Lung (tissue), 12 donors: ENCODE results near the gene AGAP1. TPM values are rescaled to one million over a fixed set of nuclear protein-coding genes. Genes with fewer than 3 reads are reported as not detected.

ENCODE experiments used
- ATAC-seq: fragments of 200-7000 bp; cut with Tn5 transposase; one replicate; pipeline ENCODE4 v1.9.1; 2020; ENCODE audit warnings: moderate number of reproducible peaks; ENCODE audit not compliant: insufficient read depth, low FRiP score
- DNase-seq, 3 donors: peaks; one replicate each; pipeline ENCODE4 v3.0.0-alpha.2; 2013 to 2017
- H3K27ac ChIP-seq, 2 donors: one replicate each; pipeline ENCODE4 v1.5.1; 2013; ENCODE audit warnings: mild to moderate bottlenecking in 2 of 2, moderate library complexity in 2 of 2, control low read depth in 1 of 2, inconsistent platforms in 1 of 2, low read depth in 1 of 2, low read length in 1 of 2
- H3K27me3 ChIP-seq, 3 donors: one replicate each; pipeline ENCODE4 v1.5.1; 2013; ENCODE audit warnings: low read length in 2 of 3; ENCODE audit not compliant: control insufficient read depth in 3 of 3, insufficient read depth in 3 of 3
- H3K36me3 ChIP-seq, 4 donors: one replicate each; pipeline ENCODE4 v1.5.1; 2013; ENCODE audit warnings: low read length in 4 of 4, mild to moderate bottlenecking in 1 of 4, moderate library complexity in 1 of 4; ENCODE audit not compliant: control insufficient read depth in 4 of 4, insufficient read depth in 4 of 4
- H3K4me1 ChIP-seq, 5 donors: one replicate each; pipeline ENCODE4 v1.5.1; 2013; ENCODE audit warnings: low read length in 5 of 5, mild to moderate bottlenecking in 2 of 5, moderate library complexity in 1 of 5; ENCODE audit not compliant: control insufficient read depth in 5 of 5, insufficient read depth in 5 of 5
- H3K4me3 ChIP-seq: one replicate; pipeline ENCODE4 v1.5.1; 2013; ENCODE audit warnings: mild to moderate bottlenecking, control low read depth, moderate library complexity
- H3K9ac ChIP-seq, 2 donors: one replicate each; pipeline ENCODE4 v1.5.1; 2013; ENCODE audit warnings: low read length in 2 of 2, control low read depth in 1 of 2; ENCODE audit not compliant: insufficient read depth in 1 of 2
- H3K9me3 ChIP-seq, 4 donors: one replicate each; pipeline ENCODE4 v1.5.1; 2013; ENCODE audit warnings: low read length in 3 of 4, mild to moderate bottlenecking in 1 of 4, moderate library complexity in 1 of 4; ENCODE audit not compliant: control insufficient read depth in 4 of 4, insufficient read depth in 3 of 4
- CTCF ChIP-seq: IDR thresholded peaks from 2 replicates; pipeline ENCODE4 v1.5.1; 2012; ENCODE audit warnings: mild to moderate bottlenecking; ENCODE audit errors: control extremely low read depth, extremely low read depth
- WGBS, 2 donors: extraction: QIAGEN DNeasy Blood & Tissue Kit; methylation state at CpG; one replicate each; pipeline ENCODE4 v1.1.7; 2013; 5-methylcytosine and 5-hydroxymethylcytosine counted together
- polyA plus RNA-seq, 2 donors: library from polyadenylated mRNA; stranded (reverse); fragments of 200-250 nt; gene quantifications; one replicate each; pipeline ENCODE4 v1.2.1, GENCODE V29; 2013
- total RNA-seq, 2 donors: library from RNA; depleted of rRNA in 1 of 2; stranded (reverse); fragments of >200 nt in 1 of 2; gene quantifications; one replicate each; pipeline ENCODE4 v1.2.1, GENCODE V29; 2014 to 2021
- donor health status: control.
- donor health status: control.
- donor health status: Bipolar disorder and iron deficiency.
- donor health status: healthy.
- donor health status: DM: yes; HTN: yes; CAD: no.

AGAP1 gene
- total and polyA plus RNA-seq, 4 donors: 6.6 to 39.4 (median 20.2) TPM

DNA sequence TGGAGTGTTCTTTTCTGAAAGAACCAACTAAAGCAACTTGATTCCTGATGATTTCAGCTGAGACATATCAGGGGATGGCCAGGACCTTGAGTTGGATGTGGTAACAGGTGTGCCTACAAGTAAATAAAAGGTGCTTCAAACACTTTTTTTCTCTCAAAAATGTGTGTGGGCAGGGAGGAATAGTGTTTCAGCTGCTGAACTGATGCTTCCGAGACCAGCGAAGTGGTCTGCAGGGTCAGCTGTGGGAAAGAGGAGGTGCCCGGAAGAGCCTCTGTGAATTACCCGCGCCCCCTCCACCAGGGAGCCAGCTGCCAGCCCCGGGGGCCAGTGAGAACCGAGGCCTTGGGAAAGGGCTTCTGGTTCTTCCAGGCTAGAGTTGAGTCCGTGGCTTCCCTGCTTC, 425.0 kb downstream of the AGAP1 start:
- DNase-seq (no peak), ATAC-seq (no peak)
- Histone ChIP-seq H3K9me3 (peaks cover 0 to 2% (median 0%) of the 10 kb centered on the region in 4 donors), H3K27ac (no peak overlapping the region), H3K36me3 (peaks cover 2 to 10% (median 5%) of the 10 kb centered on the region in 4 donors), H3K4me1 (no peaks in the 10 kb centered on the region), H3K4me3 (no peak overlapping the region), H3K9ac (no peak overlapping the region), H3K27me3 (no peaks in the 10 kb centered on the region)
- no peak for TF ChIP-seq CTCF
- 91 to 95% methylated on average over 8 of the region's 8 CpGs for WGBS, 2 donors

- Histone ChIP-seq H3K4me1 (no peaks in the 10 kb centered on the region), H3K9me3 (peaks cover 0 to 2% (median 0%) of the 10 kb centered on the region in 4 donors), H3K4me3 (no peak overlapping the region), H3K27ac (no peak overlapping the region), H3K36me3 (peaks cover 0 to 7% (median 1%) of the 10 kb centered on the region in 4 donors), H3K9ac (no peak overlapping the region), H3K27me3 (no peaks in the 10 kb centered on the region)
- ATAC-seq: no peak
- DNase-seq: no peak
- WGBS, 2 donors: 94 to 97% methylated on average over 7 of the region's 7 CpGs
- no peak for TF ChIP-seq CTCF
Observed at GRCh38 chr2:235920216-235920865, 426.5 kb downstream of the AGAP1 start.

GRCh38 chr2:235921508-235922191, 427.8 kb downstream of the AGAP1 start:
- Histone ChIP-seq H3K4me1 (no peaks in the 10 kb centered on the region), H3K27me3 (no peaks in the 10 kb centered on the region), H3K4me3 (no peak overlapping the region), H3K36me3 (peaks cover 0 to 7% (median 0%) of the 10 kb centered on the region in 4 donors), H3K27ac (no peak overlapping the region), H3K9ac (no peak overlapping the region), H3K9me3 (peaks cover 0 to 2% (median 0%) of the 10 kb centered on the region in 4 donors)
- no peak for DNase-seq
- TF ChIP-seq CTCF: no peak
- ATAC-seq: no peak
- 86 to 88% methylated on average over 15 of the region's 15 CpGs for WGBS, 2 donors
